ENCODE data around the gene HNRNPF. TPM values are rescaled to one million over a fixed set of nuclear protein-coding genes. Genes with fewer than 3 reads are reported as not detected.
A peak's percentile ranks its signal among the peaks of the same experiment; 100 is the strongest.
"Not testable (repeated sequence)": the region's sequence is repeated elsewhere in the genome, so short reads cannot be mapped to it uniquely, and the experiment has no call there.

HNRNPF gene
- total RNA-seq = 173 TPM
- long read RNA-seq, transcript HNRNPF-201 (4 exons, 2,186 nt) = minor isoform, 33 of 484 reads
- long read RNA-seq, transcript HNRNPF-204 (3 exons, 2,755 nt) = minor isoform, 46 of 484 reads
- long read RNA-seq, transcript HNRNPF-207 (4 exons, 2,676 nt) = minor isoform, 57 of 484 reads
- long read RNA-seq, transcript HNRNPF-203 (4 exons, 2,617 nt) = major isoform, 62 of 484 reads
- long read RNA-seq, partial matches to known transcripts = 4 of 484 reads
- long read RNA-seq, other reads (novel, unspliced or antisense) = 266 of 484 reads

DNA sequence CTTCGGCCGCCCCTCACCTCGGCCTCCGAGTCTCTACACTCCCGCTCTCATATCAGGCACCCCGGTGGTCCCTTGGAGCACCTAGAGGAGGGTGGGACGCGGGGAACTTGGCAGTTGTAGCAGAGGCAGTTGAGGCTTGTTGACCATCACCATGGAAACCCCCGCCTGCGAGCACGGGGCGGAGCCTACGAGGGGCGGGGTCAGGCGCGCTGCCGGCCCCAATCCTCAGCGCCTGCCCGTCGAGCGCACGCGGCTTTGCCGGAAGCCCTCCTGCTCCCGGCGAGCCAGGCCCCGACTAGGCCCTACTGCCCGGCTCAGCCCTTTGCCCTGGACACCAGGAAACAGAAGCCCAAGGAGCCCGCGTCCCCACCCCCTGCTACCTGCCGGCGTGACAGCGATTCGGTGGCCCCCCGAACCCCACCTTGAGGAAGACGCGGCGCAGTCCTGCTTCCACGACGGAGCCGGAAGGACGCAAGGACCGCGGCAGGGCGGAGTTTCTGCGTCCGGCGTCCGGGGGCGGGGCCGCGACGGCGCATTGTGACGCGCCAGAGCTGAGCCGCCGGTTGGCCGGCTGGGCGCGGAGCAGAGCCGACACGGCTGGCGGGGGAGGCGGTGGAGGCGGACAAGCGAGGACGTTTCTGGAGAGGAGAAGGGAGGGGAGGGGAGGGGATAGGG lies at the start of gene HNRNPF:
HNRNPF (minus strand) TSS at position 477 of the 675 bp plus-strand sequence. CDS start 21,302 bp downstream, outside the sequence.
- DNase-seq = peak; percentile 96
- Histone ChIP-seq H3K4me1 (peaks cover 38% of the 10 kb centered on the region), H3K36me3 (peaks cover 1% of the 10 kb centered on the region), H3K27me3 (ENCODE audit: low read depth) (no peaks in the 10 kb centered on the region), H3K9me3 (no peaks in the 10 kb centered on the region), H3K4me3 (peak within 1 kb of the TSS; percentile 79), H3K27ac (peak within 1 kb of the TSS; percentile 98)
- peak; percentile 92 to 94 for ATAC-seq
- intact Hi-C loops (cut with DNase I) = no loop called here
- no peak for TF ChIP-seq CTCF (IDR thresholded peaks at IDR 0.05)

GRCh38 chr10:43458227-43458626 lies 49.2 kb upstream of the HNRNPF start:
- H3K27me3 ChIP-seq (ENCODE audit: low read depth) = no peaks in the 10 kb centered on the region
- no peak for TF ChIP-seq CTCF (IDR thresholded peaks at IDR 0.05)
- no peaks in the 10 kb centered on the region for H3K36me3 ChIP-seq
- peaks cover 21% of the 10 kb centered on the region for H3K4me1 ChIP-seq
- H3K27ac ChIP-seq = no peak overlapping the region
- no peak overlapping the region for H3K4me3 ChIP-seq
- H3K9me3 ChIP-seq = no peaks in the 10 kb centered on the region
- ATAC-seq = no peak
- no peak for DNase-seq
- intact Hi-C loops (cut with DNase I) = no loop called here

GRCh38 chr10:43456561-43456960 lies 47.6 kb upstream of the HNRNPF start:
- DNase-seq; H3K9me3 ChIP-seq; H3K27me3 ChIP-seq (ENCODE audit: low read depth); ATAC-seq; intact Hi-C loops (cut with DNase I); H3K36me3 ChIP-seq: not testable (repeated sequence)
- peak overlapping the region; percentile 89 for H3K27ac ChIP-seq
- H3K4me1 ChIP-seq = peaks cover 30% of the 10 kb centered on the region
- H3K4me3 ChIP-seq = peak overlapping the region; percentile 62

GRCh38 chr10:43454025-43454424 lies 45.0 kb upstream of the HNRNPF start:
- ATAC-seq; DNase-seq; H3K9me3 ChIP-seq; H3K36me3 ChIP-seq; H3K27ac ChIP-seq; H3K4me3 ChIP-seq; H3K27me3 ChIP-seq (ENCODE audit: low read depth); intact Hi-C loops (cut with DNase I): not testable (repeated sequence)
- H3K4me1 ChIP-seq = peaks cover 33% of the 10 kb centered on the region

- intact Hi-C loops (cut with DNase I) = no loop called here
- Histone ChIP-seq H3K4me1 (peaks cover 33% of the 10 kb centered on the region), H3K36me3 (no peaks in the 10 kb centered on the region), H3K27ac (peak overlapping the region; percentile 59), H3K9me3 (no peaks in the 10 kb centered on the region), H3K4me3 (no peak overlapping the region), H3K27me3 (ENCODE audit: low read depth) (no peaks in the 10 kb centered on the region)
- DNase-seq (no peak), ATAC-seq (no peak)
- no peak for TF ChIP-seq CTCF (IDR thresholded peaks at IDR 0.05)
Measured at GRCh38 chr10:43453266-43453831, 44.4 kb upstream of the HNRNPF start.

- Histone ChIP-seq H3K27me3 (ENCODE audit: low read depth) (no peaks in the 10 kb centered on the region), H3K4me1 (peaks cover 33% of the 10 kb centered on the region), H3K27ac (peak overlapping the region; percentile 59), H3K4me3 (no peak overlapping the region), H3K9me3 (no peaks in the 10 kb centered on the region), H3K36me3 (no peaks in the 10 kb centered on the region)
- TF ChIP-seq CTCF (IDR thresholded peaks at IDR 0.05) = no peak
- DNase-seq (no peak), ATAC-seq (no peak)
- intact Hi-C loops (cut with DNase I) = no loop called here
Measured at GRCh38 chr10:43452356-43452914, 43.4 kb upstream of the HNRNPF start.
